ENCODE data around the gene EDNRA.

Gene EDNRA

DNA sequence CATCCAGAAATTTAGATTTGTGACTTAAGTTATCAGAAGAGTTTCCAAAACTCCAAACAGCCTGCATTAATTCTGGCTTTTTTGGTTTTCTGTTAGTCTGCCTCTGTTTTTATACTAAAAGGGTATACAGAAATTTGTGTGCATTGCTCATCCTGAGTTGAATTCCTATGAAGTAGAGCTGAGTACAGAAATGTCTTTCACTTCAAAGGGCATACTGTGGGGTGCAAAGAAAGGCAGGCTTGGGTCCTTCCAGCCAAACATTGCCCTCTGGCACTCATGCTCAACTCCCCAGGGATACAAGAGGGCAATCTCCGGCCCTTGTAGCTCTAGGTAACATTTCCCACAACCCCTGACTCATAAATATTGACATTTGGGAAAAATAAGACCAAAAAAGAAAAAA is 108.7 kb downstream of the EDNRA start:
- H3K4me1 ChIP-seq (ENCODE audit: low read depth, poor library complexity, severe bottlenecking): peaks cover 22% of the 10 kb centered on the region
- H3K4me2 ChIP-seq: no peak overlapping the region
- H2AFZ ChIP-seq (ENCODE audit: low read depth): no peak overlapping the region
- H3K4me3 ChIP-seq (IDR thresholded peaks at IDR 0.05; ENCODE audit: insufficient read depth, low read depth, low read length): no peak overlapping the region
- H3K79me2 ChIP-seq (ENCODE audit: insufficient read depth, low read depth): no peaks in the 10 kb centered on the region
- no peaks in the 10 kb centered on the region for H4K20me1 ChIP-seq (ENCODE audit: insufficient read depth)
- H3K36me3 ChIP-seq (ENCODE audit: insufficient read depth): no peaks in the 10 kb centered on the region
- H3K27me3 ChIP-seq (ENCODE audit: insufficient read depth, low read depth): no peaks in the 10 kb centered on the region
- H3K27ac ChIP-seq: no peak overlapping the region
- TF ChIP-seq, protein P1, sequence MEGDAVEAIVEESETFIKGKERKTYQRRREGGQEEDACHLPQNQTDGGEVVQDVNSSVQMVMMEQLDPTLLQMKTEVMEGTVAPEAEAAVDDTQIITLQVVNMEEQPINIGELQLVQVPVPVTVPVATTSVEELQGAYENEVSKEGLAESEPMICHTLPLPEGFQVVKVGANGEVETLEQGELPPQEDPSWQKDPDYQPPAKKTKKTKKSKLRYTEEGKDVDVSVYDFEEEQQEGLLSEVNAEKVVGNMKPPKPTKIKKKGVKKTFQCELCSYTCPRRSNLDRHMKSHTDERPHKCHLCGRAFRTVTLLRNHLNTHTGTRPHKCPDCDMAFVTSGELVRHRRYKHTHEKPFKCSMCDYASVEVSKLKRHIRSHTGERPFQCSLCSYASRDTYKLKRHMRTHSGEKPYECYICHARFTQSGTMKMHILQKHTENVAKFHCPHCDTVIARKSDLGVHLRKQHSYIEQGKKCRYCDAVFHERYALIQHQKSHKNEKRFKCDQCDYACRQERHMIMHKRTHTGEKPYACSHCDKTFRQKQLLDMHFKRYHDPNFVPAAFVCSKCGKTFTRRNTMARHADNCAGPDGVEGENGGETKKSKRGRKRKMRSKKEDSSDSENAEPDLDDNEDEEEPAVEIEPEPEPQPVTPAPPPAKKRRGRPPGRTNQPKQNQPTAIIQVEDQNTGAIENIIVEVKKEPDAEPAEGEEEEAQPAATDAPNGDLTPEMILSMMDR (conservative IDR thresholded peaks at IDR 0.05; ENCODE audit: low read depth, low read length): no peak
- no peak overlapping the region for H3K9ac ChIP-seq

DNA sequence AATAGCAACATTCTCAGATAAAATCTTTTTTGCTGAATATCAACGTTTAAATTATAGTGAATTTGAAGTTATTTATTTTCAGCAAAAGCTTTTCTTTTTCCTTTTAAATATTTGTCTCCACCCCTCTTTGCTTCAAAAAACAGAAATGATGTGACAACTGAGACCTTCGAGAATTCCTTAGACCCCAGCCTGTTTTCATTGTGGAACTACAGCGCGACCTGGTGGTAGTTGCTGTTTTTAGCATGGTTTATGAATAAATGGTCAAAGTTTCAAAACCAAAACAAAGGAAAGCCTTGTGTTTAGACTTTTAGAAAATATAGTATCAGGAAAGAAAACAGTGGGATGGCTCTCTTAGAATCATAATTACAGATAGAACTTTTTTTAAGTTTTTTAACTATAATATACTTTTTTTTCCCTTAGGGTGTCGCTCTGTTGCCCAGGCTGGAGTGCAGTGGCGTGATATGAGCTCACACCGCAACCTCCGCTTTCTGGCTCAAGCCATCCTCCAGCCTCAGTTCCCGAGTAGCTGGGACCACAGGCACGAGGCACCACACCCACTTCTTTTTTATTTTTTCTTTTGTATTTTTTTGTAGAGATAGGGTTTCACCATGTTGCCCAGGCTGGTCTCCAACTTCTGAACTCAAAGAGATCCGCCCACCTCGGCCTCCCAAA is 109.5 kb downstream of the EDNRA start:
- H3K4me1 ChIP-seq (ENCODE audit: low read depth, poor library complexity, severe bottlenecking): peaks cover 22% of the 10 kb centered on the region
- H3K27ac ChIP-seq: no peak overlapping the region
- H3K79me2 ChIP-seq (ENCODE audit: insufficient read depth, low read depth): no peaks in the 10 kb centered on the region
- no peak overlapping the region for H3K4me2 ChIP-seq
- no peaks in the 10 kb centered on the region for H4K20me1 ChIP-seq (ENCODE audit: insufficient read depth)
- H3K4me3 ChIP-seq (IDR thresholded peaks at IDR 0.05; ENCODE audit: insufficient read depth, low read depth, low read length): no peak overlapping the region
- TF ChIP-seq, protein P1 (conservative IDR thresholded peaks at IDR 0.05; ENCODE audit: low read depth, low read length): peak; percentile 97
- H2AFZ ChIP-seq (ENCODE audit: low read depth): no peak overlapping the region
- no peak overlapping the region for H3K9ac ChIP-seq
- no peaks in the 10 kb centered on the region for H3K36me3 ChIP-seq (ENCODE audit: insufficient read depth)
- H3K27me3 ChIP-seq (ENCODE audit: insufficient read depth, low read depth): no peaks in the 10 kb centered on the region

DNA sequence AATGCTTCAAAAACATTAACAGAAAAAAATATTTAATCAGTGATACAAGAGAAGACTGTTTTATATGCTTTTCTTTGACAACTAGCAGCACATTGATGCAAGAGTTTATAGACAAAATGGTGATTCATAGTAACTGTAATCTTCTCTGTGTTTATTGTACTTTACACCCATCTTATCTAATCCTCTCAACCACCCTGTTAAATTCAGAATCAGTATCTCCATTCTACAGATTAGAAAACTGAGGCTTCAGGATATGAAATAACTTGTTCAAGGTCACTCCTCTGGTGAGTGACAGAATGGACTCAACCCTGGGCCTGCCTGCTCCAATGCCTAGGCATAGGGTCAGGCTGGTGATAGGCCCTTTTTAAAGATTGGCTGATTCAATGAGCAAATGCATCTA is 110.2 kb downstream of the EDNRA start:
- TF ChIP-seq, protein P1 (conservative IDR thresholded peaks at IDR 0.05; ENCODE audit: low read depth, low read length): no peak
- Histone ChIP-seq H3K27me3 (ENCODE audit: insufficient read depth, low read depth) (no peaks in the 10 kb centered on the region), H4K20me1 (ENCODE audit: insufficient read depth) (no peaks in the 10 kb centered on the region), H3K9ac (no peak overlapping the region), H3K36me3 (ENCODE audit: insufficient read depth) (no peaks in the 10 kb centered on the region), H3K4me1 (ENCODE audit: low read depth, poor library complexity, severe bottlenecking) (peaks cover 18% of the 10 kb centered on the region), H2AFZ (ENCODE audit: low read depth) (no peak overlapping the region), H3K4me3 (IDR thresholded peaks at IDR 0.05; ENCODE audit: insufficient read depth, low read depth, low read length) (no peak overlapping the region), H3K4me2 (no peak overlapping the region), H3K27ac (no peak overlapping the region), H3K79me2 (ENCODE audit: insufficient read depth, low read depth) (no peaks in the 10 kb centered on the region)

DNA sequence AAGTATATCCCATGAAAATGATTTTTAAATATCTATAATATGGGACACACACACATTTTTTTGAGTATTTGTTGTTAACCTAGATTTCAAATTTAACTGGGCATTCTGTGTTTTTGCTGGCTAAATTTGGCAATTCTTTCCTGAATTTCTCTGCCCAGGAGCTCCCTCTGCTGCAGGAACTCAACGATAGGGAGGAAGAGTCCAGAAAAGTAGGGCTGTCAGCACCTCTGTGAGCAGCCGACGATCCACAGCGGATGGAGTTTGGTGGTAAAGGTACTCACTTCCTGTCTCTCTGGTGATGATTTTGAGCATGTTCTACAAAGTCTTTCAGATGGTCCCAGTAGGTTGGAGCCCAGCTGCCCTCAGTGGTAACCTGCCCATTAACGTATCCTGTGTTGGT is 113.2 kb downstream of the EDNRA start:
- TF ChIP-seq, protein P1 (conservative IDR thresholded peaks at IDR 0.05; ENCODE audit: low read depth, low read length): no peak
- H2AFZ ChIP-seq (ENCODE audit: low read depth): no peak overlapping the region

More for the DNA sequence above, 113.2 kb downstream of the EDNRA start:
- Histone ChIP-seq H4K20me1 (ENCODE audit: insufficient read depth) (no peaks in the 10 kb centered on the region), H3K4me1 (ENCODE audit: low read depth, poor library complexity, severe bottlenecking) (peaks cover 4% of the 10 kb centered on the region), H3K79me2 (ENCODE audit: insufficient read depth, low read depth) (no peaks in the 10 kb centered on the region), H3K4me3 (IDR thresholded peaks at IDR 0.05; ENCODE audit: insufficient read depth, low read depth, low read length) (no peak overlapping the region), H3K9ac (no peak overlapping the region), H3K4me2 (no peak overlapping the region), H3K27ac (no peak overlapping the region), H3K36me3 (ENCODE audit: insufficient read depth) (no peaks in the 10 kb centered on the region), H3K27me3 (ENCODE audit: insufficient read depth, low read depth) (no peaks in the 10 kb centered on the region)

All from KMS-11 (cell line).